ENCODE data around the gene ASIC4. TPM values are rescaled to one million over a fixed set of nuclear protein-coding genes. Genes with fewer than 3 reads are reported as not detected.

Gene ASIC4
- total and polyA plus RNA-seq, 2 donors from 2014 or later = not detected

GRCh38 chr2:219499058-219499307 lies 15.3 kb upstream of the ASIC4 start:
- Histone ChIP-seq H3K9me3 (ENCODE audit: control insufficient read depth in 2 of 3, insufficient read depth in 1 of 3, low read length in 3 of 3) (no peaks in the 10 kb centered on the region), H3K4me1 (ENCODE audit: control insufficient read depth in 2 of 3, insufficient read depth in 2 of 3, low read depth in 1 of 3, low read length in 3 of 3) (peaks cover 0 to 17% (median 4%) of the 10 kb centered on the region in 3 donors), H3K9ac (ENCODE audit: low read length in 3 of 3) (peak overlapping the region; percentile 61 to 99 (median 71)), H3K27ac (ENCODE audit: low read depth in 2 of 2, low read length in 2 of 2) (peak overlapping the region in 1 of 2 donors; percentile 94), H3K36me3 (ENCODE audit: control insufficient read depth in 2 of 3, insufficient read depth in 3 of 3, low read length in 3 of 3) (peaks cover 0 to 3% (median 1%) of the 10 kb centered on the region in 3 donors), H3K27me3 (ENCODE audit: control insufficient read depth, insufficient read depth, low read length) (peaks cover 12% of the 10 kb centered on the region), H3K4me3 (ENCODE audit: low read length in 3 of 3) (peak overlapping the region; percentile 57 to 98 (median 69))
- intact Hi-C loops (cut with DNase I) = no loop called here
- no peak for TF ChIP-seq CTCF (IDR thresholded peaks at IDR 0.05; ENCODE audit: borderline replicate concordance, extremely low read depth, insufficient read depth)
- no peak for DNase-seq
- FAIRE-seq = no peak

GRCh38 chr2:219499555-219499954 lies 14.7 kb upstream of the ASIC4 start:
- H3K9me3 ChIP-seq (ENCODE audit: control insufficient read depth in 2 of 3, insufficient read depth in 1 of 3, low read length in 3 of 3) = no peaks in the 10 kb centered on the region
- H3K4me1 ChIP-seq (ENCODE audit: control insufficient read depth in 2 of 3, insufficient read depth in 2 of 3, low read depth in 1 of 3, low read length in 3 of 3) = peaks cover 0 to 17% (median 4%) of the 10 kb centered on the region in 3 donors
- H3K27ac ChIP-seq (ENCODE audit: low read depth in 2 of 2, low read length in 2 of 2) = no peak overlapping the region
- DNase-seq (no peak), FAIRE-seq (no peak)
- H3K9ac ChIP-seq (ENCODE audit: low read length in 3 of 3) = peak overlapping the region in 1 of 3 donors; percentile 99
- no peak for TF ChIP-seq CTCF (IDR thresholded peaks at IDR 0.05; ENCODE audit: borderline replicate concordance, extremely low read depth, insufficient read depth)
- peaks cover 0 to 7% (median 6%) of the 10 kb centered on the region in 3 donors for H3K36me3 ChIP-seq (ENCODE audit: control insufficient read depth in 2 of 3, insufficient read depth in 3 of 3, low read length in 3 of 3)
- peak overlapping the region in 2 of 3 donors; percentile 57 to 98 for H3K4me3 ChIP-seq (ENCODE audit: low read length in 3 of 3)
- intact Hi-C loops (cut with DNase I) = no loop called here
- peaks cover 12% of the 10 kb centered on the region for H3K27me3 ChIP-seq (ENCODE audit: control insufficient read depth, insufficient read depth, low read length)

GRCh38 chr2:219500135-219500534 lies 14.1 kb upstream of the ASIC4 start:
- Histone ChIP-seq H3K4me3 (ENCODE audit: low read length in 3 of 3) (no peak overlapping the region), H3K9me3 (ENCODE audit: control insufficient read depth in 2 of 3, insufficient read depth in 1 of 3, low read length in 3 of 3) (no peaks in the 10 kb centered on the region), H3K9ac (ENCODE audit: low read length in 3 of 3) (no peak overlapping the region), H3K4me1 (ENCODE audit: control insufficient read depth in 2 of 3, insufficient read depth in 2 of 3, low read depth in 1 of 3, low read length in 3 of 3) (peaks cover 0 to 17% (median 4%) of the 10 kb centered on the region in 3 donors), H3K27ac (ENCODE audit: low read depth in 2 of 2, low read length in 2 of 2) (no peak overlapping the region), H3K36me3 (ENCODE audit: control insufficient read depth in 2 of 3, insufficient read depth in 3 of 3, low read length in 3 of 3) (peaks cover 0 to 7% (median 6%) of the 10 kb centered on the region in 3 donors), H3K27me3 (ENCODE audit: control insufficient read depth, insufficient read depth, low read length) (peaks cover 12% of the 10 kb centered on the region)
- intact Hi-C loops (cut with DNase I) = no loop called here
- FAIRE-seq (no peak), DNase-seq (no peak)
- no peak for TF ChIP-seq CTCF (IDR thresholded peaks at IDR 0.05; ENCODE audit: borderline replicate concordance, extremely low read depth, insufficient read depth)

- H3K27me3 ChIP-seq (ENCODE audit: control insufficient read depth, insufficient read depth, low read length) = peaks cover 6% of the 10 kb centered on the region
- no peak for TF ChIP-seq CTCF (IDR thresholded peaks at IDR 0.05; ENCODE audit: borderline replicate concordance, extremely low read depth, insufficient read depth)
- no peaks in the 10 kb centered on the region for H3K9me3 ChIP-seq (ENCODE audit: control insufficient read depth in 2 of 3, insufficient read depth in 1 of 3, low read length in 3 of 3)
- intact Hi-C loops (cut with DNase I) = no loop called here
- no peak overlapping the region for H3K9ac ChIP-seq (ENCODE audit: low read length in 3 of 3)
- FAIRE-seq (no peak), DNase-seq (no peak)
- no peak overlapping the region for H3K27ac ChIP-seq (ENCODE audit: low read depth in 2 of 2, low read length in 2 of 2)
- peaks cover 0 to 13% (median 4%) of the 10 kb centered on the region in 3 donors for H3K4me1 ChIP-seq (ENCODE audit: control insufficient read depth in 2 of 3, insufficient read depth in 2 of 3, low read depth in 1 of 3, low read length in 3 of 3)
- H3K4me3 ChIP-seq (ENCODE audit: low read length in 3 of 3) = no peak overlapping the region
- peaks cover 0 to 7% (median 6%) of the 10 kb centered on the region in 3 donors for H3K36me3 ChIP-seq (ENCODE audit: control insufficient read depth in 2 of 3, insufficient read depth in 3 of 3, low read length in 3 of 3)
These were observed 12.4 kb upstream of the ASIC4 start for GRCh38 chr2:219501849-219502248.
